Uterus (tissue), 2 donors: ENCODE data around the gene SCN8A.

Source experiments
- POLR2A ChIP-seq, 2 donors: fragments of 450-650 bp; IDR thresholded peaks; one replicate each; pipeline ENCODE4 v1.6.1; 2016; ENCODE audit warnings: antibody characterized with exemption in 2 of 2, mild to moderate bottlenecking in 1 of 2, moderate library complexity in 1 of 2
- TF ChIP-seq, protein P1 (sequence below), 4 experiments: fragments of 200-600 bp in 2 of 4; fragments of 450-650 bp in 2 of 4; sonication (generic) in 2 of 4; IDR thresholded peaks; one replicate each; pipeline ENCODE4 v1.5.1; 2016 to 2019; ENCODE audit warnings: antibody characterized with exemption in 4 of 4, mild to moderate bottlenecking in 2 of 4, moderate library complexity in 1 of 4

DNA sequence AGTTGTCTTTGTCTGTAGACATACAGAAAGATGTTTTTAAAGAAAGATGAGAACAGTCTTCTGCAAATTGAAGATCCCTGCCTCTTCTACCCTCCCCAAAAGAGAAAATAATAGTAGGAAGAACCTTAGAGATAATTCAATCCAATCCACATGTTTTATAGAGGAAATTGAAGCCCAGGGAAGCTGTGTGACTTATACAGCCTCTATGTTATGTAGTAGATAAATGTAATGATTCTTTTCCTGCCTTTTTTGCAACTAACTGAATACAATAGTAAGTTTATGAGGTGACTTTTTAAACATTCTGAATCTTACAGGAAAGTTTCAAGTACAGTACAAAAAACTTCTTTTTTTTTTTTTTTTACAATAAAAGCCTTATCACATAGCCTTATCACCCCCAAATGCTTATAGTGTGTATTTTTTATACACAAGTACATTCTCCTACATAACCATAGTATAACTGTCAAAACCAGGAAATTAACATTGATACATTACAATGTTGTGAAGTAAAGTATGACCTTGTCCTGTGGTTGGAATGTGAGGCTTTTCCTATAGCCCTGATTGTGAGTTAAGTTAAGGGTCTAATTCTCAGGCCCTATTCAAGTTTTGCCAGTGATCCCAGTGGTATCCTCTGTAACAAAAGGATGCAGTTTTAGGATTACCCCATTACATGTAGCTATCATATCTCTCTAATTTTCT lies 163.1 kb downstream of the SCN8A start:
- TF ChIP-seq, protein P1, sequence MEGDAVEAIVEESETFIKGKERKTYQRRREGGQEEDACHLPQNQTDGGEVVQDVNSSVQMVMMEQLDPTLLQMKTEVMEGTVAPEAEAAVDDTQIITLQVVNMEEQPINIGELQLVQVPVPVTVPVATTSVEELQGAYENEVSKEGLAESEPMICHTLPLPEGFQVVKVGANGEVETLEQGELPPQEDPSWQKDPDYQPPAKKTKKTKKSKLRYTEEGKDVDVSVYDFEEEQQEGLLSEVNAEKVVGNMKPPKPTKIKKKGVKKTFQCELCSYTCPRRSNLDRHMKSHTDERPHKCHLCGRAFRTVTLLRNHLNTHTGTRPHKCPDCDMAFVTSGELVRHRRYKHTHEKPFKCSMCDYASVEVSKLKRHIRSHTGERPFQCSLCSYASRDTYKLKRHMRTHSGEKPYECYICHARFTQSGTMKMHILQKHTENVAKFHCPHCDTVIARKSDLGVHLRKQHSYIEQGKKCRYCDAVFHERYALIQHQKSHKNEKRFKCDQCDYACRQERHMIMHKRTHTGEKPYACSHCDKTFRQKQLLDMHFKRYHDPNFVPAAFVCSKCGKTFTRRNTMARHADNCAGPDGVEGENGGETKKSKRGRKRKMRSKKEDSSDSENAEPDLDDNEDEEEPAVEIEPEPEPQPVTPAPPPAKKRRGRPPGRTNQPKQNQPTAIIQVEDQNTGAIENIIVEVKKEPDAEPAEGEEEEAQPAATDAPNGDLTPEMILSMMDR (IDR thresholded peaks at IDR 0.05): no peak
- TF ChIP-seq POLR2A (IDR thresholded peaks at IDR 0.05): no peak
